ENCODE measurements around the gene CC2D1A.

- TF ChIP-seq POLR2A (IDR thresholded peaks at IDR 0.05) (no peak), CTCF (IDR thresholded peaks at IDR 0.05) (no peak), POLR2AphosphoS5 (IDR thresholded peaks at IDR 0.05) (no peak)
Measured at GRCh38 chr19:13885826-13886365, 20.1 kb upstream of the CC2D1A start.

All from prostate gland (tissue), 2 donors.